Aorta (tissue), 5 donors: Measurements from ENCODE around the gene ZSCAN20. TPM values are rescaled to one million over a fixed set of nuclear protein-coding genes. Genes with fewer than 3 reads are reported as not detected.

Experiments
- ATAC-seq: fragments of 200-7000 bp; cut with Tn5 transposase; one replicate; pipeline ENCODE4 v1.9.1; 2022; ENCODE audit warnings: moderate library complexity; ENCODE audit not compliant: low FRiP score
- DNase-seq, 2 donors: peaks; one replicate each; pipeline ENCODE4 v3.0.0-alpha.2; 2020
- H3K27ac ChIP-seq, 2 donors: one replicate each; pipeline ENCODE4 v1.5.1; 2013; ENCODE audit warnings: low read length in 2 of 2, mild to moderate bottlenecking in 2 of 2, moderate library complexity in 2 of 2, control low read depth in 1 of 2, inconsistent platforms in 1 of 2, low read depth in 1 of 2
- H3K27me3 ChIP-seq, 2 donors: one replicate each; pipeline ENCODE4 v1.6.1; 2013; ENCODE audit warnings: control low read depth in 1 of 2, low read length in 1 of 2, mild to moderate bottlenecking in 1 of 2, moderate library complexity in 1 of 2; ENCODE audit not compliant: insufficient read depth in 2 of 2, control insufficient read depth in 1 of 2
- H3K36me3 ChIP-seq, 2 donors: one replicate each; pipeline ENCODE4 v1.6.1; 2013; ENCODE audit warnings: control low read depth in 1 of 2, low read length in 1 of 2, mild to moderate bottlenecking in 1 of 2; ENCODE audit not compliant: insufficient read depth in 2 of 2, control insufficient read depth in 1 of 2
- H3K4me1 ChIP-seq, 2 donors: one replicate each; pipeline ENCODE4 v1.6.1; 2013; ENCODE audit warnings: low read length in 2 of 2, control low read depth in 1 of 2, mild to moderate bottlenecking in 1 of 2, moderate library complexity in 1 of 2; ENCODE audit not compliant: insufficient read depth in 2 of 2, control insufficient read depth in 1 of 2
- H3K4me3 ChIP-seq, 2 donors: one replicate each; pipeline ENCODE4 v1.5.1; 2013; ENCODE audit warnings: low read length in 2 of 2, control low read depth in 1 of 2, mild to moderate bottlenecking in 1 of 2
- H3K9me3 ChIP-seq: one replicate; pipeline ENCODE4 v1.6.1; 2013; ENCODE audit warnings: mild to moderate bottlenecking, low read length; ENCODE audit not compliant: control insufficient read depth
- WGBS, 2 donors: extraction: QIAGEN DNeasy Blood & Tissue Kit; methylation state at CpG; one replicate each; pipeline ENCODE4 v1.1.7; 2013; 5-methylcytosine and 5-hydroxymethylcytosine counted together
- intact Hi-C, 2 donors: fragments of 100-400 bp; cut with DNase I; formaldehyde crosslinking; loops; one replicate each; pipeline versions ENCODE4 v1.14.2 to v1.15.0; 2022
- polyA plus RNA-seq, 2 donors: library from polyadenylated mRNA; stranded (reverse); fragments of 200-250 nt; gene quantifications; one replicate each; pipeline ENCODE4 v1.2.3, GENCODE V29; 2013
- total RNA-seq, 2 donors: library from RNA; stranded (reverse); fragmentation: NEBNext Ultra II Directional; extraction: Animal tissue kit (Norgen Biotek cat#: 25700); gene quantifications; one replicate each; pipeline ENCODE4 v1.2.1, GENCODE V29; 2021
- donor health status: healthy with polysubstance abuse.
- donor health status: Bipolar disorder and iron deficiency.
- donor health status: DM: no; HTN: no; CAD: no.
- donor health status: DM: no; HTN: no; CAD: no.
- donor health status: DM: yes; HTN: yes; CAD: no.

Gene ZSCAN20
- total and polyA plus RNA-seq, 4 donors = 2.1 to 8.0 (median 4.1) TPM

GRCh38 chr1:33519240-33519884, 46.9 kb downstream of the ZSCAN20 start:
- no peak overlapping the region for H3K4me3 ChIP-seq
- H3K27me3 ChIP-seq = no peaks in the 10 kb centered on the region
- no peaks in the 10 kb centered on the region for H3K9me3 ChIP-seq
- no peaks in the 10 kb centered on the region for H3K4me1 ChIP-seq
- H3K27ac ChIP-seq = no peak overlapping the region
- DNase-seq = no peak
- no peaks in the 10 kb centered on the region for H3K36me3 ChIP-seq
- WGBS, 2 donors = 89 to 93% methylated on average over 27 of the region's 27 CpGs
- intact Hi-C loops = no loop called here
- ATAC-seq = no peak

GRCh38 chr1:33524586-33524985, 52.1 kb downstream of the ZSCAN20 start:
- no peaks in the 10 kb centered on the region for H3K27me3 ChIP-seq
- 93 to 97% methylated on average over 3 of the region's 3 CpGs for WGBS, 2 donors
- no peaks in the 10 kb centered on the region for H3K36me3 ChIP-seq
- no peak overlapping the region for H3K27ac ChIP-seq
- DNase-seq (no peak), ATAC-seq (no peak)
- no peak overlapping the region for H3K4me3 ChIP-seq
- no peaks in the 10 kb centered on the region for H3K9me3 ChIP-seq
- intact Hi-C loops = no loop called here
- no peaks in the 10 kb centered on the region for H3K4me1 ChIP-seq

GRCh38 chr1:33527934-33528333, 55.5 kb downstream of the ZSCAN20 start:
- WGBS, 2 donors = 79 to 84% methylated on average over 4 of the region's 4 CpGs
- Histone ChIP-seq H3K4me3 (no peak overlapping the region), H3K4me1 (no peaks in the 10 kb centered on the region), H3K27ac (no peak overlapping the region), H3K27me3 (no peaks in the 10 kb centered on the region), H3K9me3 (no peaks in the 10 kb centered on the region), H3K36me3 (no peaks in the 10 kb centered on the region)
- no peak for ATAC-seq
- DNase-seq = no peak
- intact Hi-C loops = no loop called here

GRCh38 chr1:33529957-33530356, 57.5 kb downstream of the ZSCAN20 start:
- intact Hi-C loops = no loop called here
- ATAC-seq (no peak), DNase-seq (no peak)
- no peaks in the 10 kb centered on the region for H3K4me1 ChIP-seq
- H3K4me3 ChIP-seq = no peak overlapping the region
- no peaks in the 10 kb centered on the region for H3K27me3 ChIP-seq
- no peaks in the 10 kb centered on the region for H3K9me3 ChIP-seq
- WGBS, 2 donors = 74 to 85% methylated on average over 1 of the region's 1 CpG
- no peaks in the 10 kb centered on the region for H3K36me3 ChIP-seq
- no peak overlapping the region for H3K27ac ChIP-seq

- no peak for ATAC-seq
- WGBS, 2 donors = 69 to 73% methylated on average over 3 of the region's 3 CpGs
- no peaks in the 10 kb centered on the region for H3K4me1 ChIP-seq
- no peaks in the 10 kb centered on the region for H3K36me3 ChIP-seq
- H3K27ac ChIP-seq = no peak overlapping the region
- intact Hi-C loops = no loop called here
- H3K9me3 ChIP-seq = no peaks in the 10 kb centered on the region
- H3K27me3 ChIP-seq = no peaks in the 10 kb centered on the region
- no peak overlapping the region for H3K4me3 ChIP-seq
- no peak for DNase-seq
Measured at GRCh38 chr1:33532250-33532649, 59.8 kb downstream of the ZSCAN20 start.

- ATAC-seq = no peak
- intact Hi-C loops = no loop called here
- no peak overlapping the region for H3K4me3 ChIP-seq
Measured at GRCh38 chr1:33532936-33533335, 60.5 kb downstream of the ZSCAN20 start.

GRCh38 chr1:33535334-33535733, 62.9 kb downstream of the ZSCAN20 start:
- H3K4me3 ChIP-seq = no peak overlapping the region
- ATAC-seq = no peak
- no peaks in the 10 kb centered on the region for H3K27me3 ChIP-seq
- 61 to 68% methylated on average over 2 of the region's 2 CpGs for WGBS, 2 donors
- H3K27ac ChIP-seq = no peak overlapping the region
- H3K4me1 ChIP-seq = no peaks in the 10 kb centered on the region
- H3K36me3 ChIP-seq = no peaks in the 10 kb centered on the region
- no peaks in the 10 kb centered on the region for H3K9me3 ChIP-seq
- intact Hi-C loops = no loop called here
- DNase-seq = no peak

More at GRCh38 chr1:33532936-33533335, 60.5 kb downstream of the ZSCAN20 start:
- H3K27ac ChIP-seq = no peak overlapping the region
- no peaks in the 10 kb centered on the region for H3K9me3 ChIP-seq
- H3K36me3 ChIP-seq = no peaks in the 10 kb centered on the region
- H3K4me1 ChIP-seq = no peaks in the 10 kb centered on the region
- 90 to 92% methylated on average over 13 of the region's 13 CpGs for WGBS, 2 donors
- no peak for DNase-seq
- no peaks in the 10 kb centered on the region for H3K27me3 ChIP-seq

- 91 to 95% methylated on average over 5 of the region's 5 CpGs for WGBS, 2 donors
- Histone ChIP-seq H3K9me3 (no peaks in the 10 kb centered on the region), H3K4me3 (no peak overlapping the region), H3K36me3 (no peaks in the 10 kb centered on the region), H3K4me1 (no peaks in the 10 kb centered on the region), H3K27ac (no peak overlapping the region), H3K27me3 (no peaks in the 10 kb centered on the region)
- intact Hi-C loops = no loop called here
- DNase-seq = no peak
- ATAC-seq = no peak
Measured at GRCh38 chr1:33537885-33538284, 65.4 kb downstream of the ZSCAN20 start.

GRCh38 chr1:33541966-33542365, 69.5 kb downstream of the ZSCAN20 start:
- no peak overlapping the region for H3K4me3 ChIP-seq
- ATAC-seq (no peak), DNase-seq (no peak)
- no peaks in the 10 kb centered on the region for H3K36me3 ChIP-seq
- no peaks in the 10 kb centered on the region for H3K9me3 ChIP-seq
- H3K27me3 ChIP-seq = no peaks in the 10 kb centered on the region
- H3K27ac ChIP-seq = no peak overlapping the region
- H3K4me1 ChIP-seq = no peaks in the 10 kb centered on the region
- intact Hi-C loops = loop anchor here in 1 of 2 donors (10.0 kb wide), 1 partner anchor 73 kb away; no protein-coding TSS in a partner anchor
- 93 to 94% methylated on average over 6 of the region's 6 CpGs for WGBS, 2 donors
